Endodermal cell (in vitro differentiated cells): ENCODE results near the gene PREX1. TPM values are rescaled to one million over a fixed set of nuclear protein-coding genes. Genes with fewer than 3 reads are reported as not detected.

ENCODE experiments used
- DNase-seq: peaks from one replicate; pipeline ENCODE4 v3.0.0-alpha.2; 2017
- H3K27ac ChIP-seq: 2 replicates; pipeline ENCODE4 v1.5.1; 2013; ENCODE audit warnings: mild to moderate bottlenecking, low read depth, low read length, moderate library complexity
- H3K27me3 ChIP-seq: 2 replicates; pipeline ENCODE4 v1.6.1; 2013; ENCODE audit warnings: mild to moderate bottlenecking, low read length, moderate library complexity; ENCODE audit not compliant: insufficient read depth, control insufficient read depth, poor library complexity, severe bottlenecking
- H3K36me3 ChIP-seq: 2 replicates; pipeline ENCODE4 v1.7.0; 2013; ENCODE audit warnings: mild to moderate bottlenecking, low read length, moderate library complexity; ENCODE audit not compliant: control insufficient read depth, insufficient read depth
- H3K4me1 ChIP-seq: one replicate; pipeline ENCODE4 v1.7.0; 2013; ENCODE audit warnings: low read length; ENCODE audit not compliant: control insufficient read depth, insufficient read depth
- H3K4me3 ChIP-seq: 2 replicates; pipeline ENCODE4 v1.5.1; 2013; ENCODE audit warnings: mild to moderate bottlenecking, low read length, moderate library complexity
- H3K9ac ChIP-seq: 2 replicates; pipeline ENCODE4 v1.6.1; 2013; ENCODE audit warnings: mild to moderate bottlenecking, low read length, moderate library complexity; ENCODE audit not compliant: poor library complexity, severe bottlenecking; ENCODE audit errors: extremely low read depth
- H3K9me3 ChIP-seq: 2 replicates; pipeline ENCODE4 v1.6.1; 2013; ENCODE audit warnings: mild to moderate bottlenecking, low read length, moderate library complexity; ENCODE audit not compliant: control insufficient read depth
- H3K27ac Mint-ChIP-seq: 2 replicates; pipeline ENCODE4 v1.8.0; 2020; ENCODE audit warnings: mixed read lengths
- H3K27me3 Mint-ChIP-seq: 2 replicates; pipeline ENCODE4 v1.8.0; 2021; ENCODE audit warnings: mild to moderate bottlenecking, mixed read lengths; ENCODE audit not compliant: insufficient read depth
- H3K36me3 Mint-ChIP-seq: 2 replicates; pipeline ENCODE4 v1.8.0; 2020; ENCODE audit warnings: low read depth, mixed read lengths
- H3K4me1 Mint-ChIP-seq: 2 replicates; pipeline ENCODE4 v1.8.0; 2020; ENCODE audit warnings: mixed read lengths
- H3K4me3 Mint-ChIP-seq: 2 replicates; pipeline ENCODE4 v1.8.0; 2020; ENCODE audit warnings: mild to moderate bottlenecking, moderate library complexity, mixed read lengths
- H3K9me3 Mint-ChIP-seq: 2 replicates; pipeline ENCODE4 v1.8.0; 2020; ENCODE audit warnings: mild to moderate bottlenecking, mixed read lengths
- WGBS, 2 experiments: methylation state at CpG; one replicate each; pipeline versions ENCODE4 v1.1.5 to v1.1.7; 2013; ENCODE audit warnings: missing lambda C conversion rate in 2 of 2, mixed read lengths in 1 of 2; ENCODE audit not compliant: insufficient coverage in 1 of 2, insufficient read length in 1 of 2; 5-methylcytosine and 5-hydroxymethylcytosine counted together
- total RNA-seq, 2 donors: library from RNA; stranded (reverse); fragmentation: NEBNext Ultra II Directional in 1 of 2; extraction: Animal tissue kit (Norgen Biotek cat#: 25700) in 1 of 2; gene quantifications; 2 replicates in 1 of 2; 3 replicates in 1 of 2; pipeline ENCODE4 v1.2.1, GENCODE V29; 2021
- TF ChIP-seq, protein P1 (sequence below): fragments of 200-600 bp; sonication (generic); conservative IDR thresholded peaks from 2 replicates; pipeline ENCODE4 v1.5.0; 2021; ENCODE audit warnings: antibody characterized with exemption, mild to moderate bottlenecking

PREX1 gene
- total RNA-seq, 2 donors from 2014 or later: 65.3 to 70.5 TPM

DNA sequence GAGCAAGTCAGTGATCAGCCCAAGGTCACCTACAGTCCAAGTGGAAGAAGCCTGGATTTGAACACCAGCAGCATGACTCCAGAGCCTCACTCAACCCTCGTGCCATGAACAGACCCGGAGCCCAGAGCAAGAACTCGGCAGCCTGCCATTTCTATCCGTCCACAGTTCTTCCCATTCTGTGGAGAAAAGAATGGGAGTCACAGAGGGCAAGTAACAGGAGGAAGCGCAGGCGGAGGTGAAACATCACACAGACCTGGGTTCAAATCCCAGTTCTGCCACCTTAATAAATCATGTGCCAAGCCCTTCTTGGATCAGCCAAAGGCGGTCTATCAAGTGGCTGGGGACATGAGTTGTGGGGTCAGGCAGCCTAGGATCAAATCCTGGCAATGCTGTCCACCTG is 4.3 kb downstream of the PREX1 start:
- WGBS, 2 experiments: 93 to 94% methylated on average over 5 to 7 of the region's 7 CpGs
- no peak overlapping the region for H3K4me3 ChIP-seq
- Mint-ChIP-seq H3K4me1 (peaks cover 31% of the 10 kb centered on the region), H3K27me3 (peaks cover 6% of the 10 kb centered on the region), H3K27ac (no peak overlapping the region), H3K36me3 (peaks cover 31% of the 10 kb centered on the region), H3K4me3 (no peak overlapping the region), H3K9me3 (no peaks in the 10 kb centered on the region)
- TF ChIP-seq, protein P1, sequence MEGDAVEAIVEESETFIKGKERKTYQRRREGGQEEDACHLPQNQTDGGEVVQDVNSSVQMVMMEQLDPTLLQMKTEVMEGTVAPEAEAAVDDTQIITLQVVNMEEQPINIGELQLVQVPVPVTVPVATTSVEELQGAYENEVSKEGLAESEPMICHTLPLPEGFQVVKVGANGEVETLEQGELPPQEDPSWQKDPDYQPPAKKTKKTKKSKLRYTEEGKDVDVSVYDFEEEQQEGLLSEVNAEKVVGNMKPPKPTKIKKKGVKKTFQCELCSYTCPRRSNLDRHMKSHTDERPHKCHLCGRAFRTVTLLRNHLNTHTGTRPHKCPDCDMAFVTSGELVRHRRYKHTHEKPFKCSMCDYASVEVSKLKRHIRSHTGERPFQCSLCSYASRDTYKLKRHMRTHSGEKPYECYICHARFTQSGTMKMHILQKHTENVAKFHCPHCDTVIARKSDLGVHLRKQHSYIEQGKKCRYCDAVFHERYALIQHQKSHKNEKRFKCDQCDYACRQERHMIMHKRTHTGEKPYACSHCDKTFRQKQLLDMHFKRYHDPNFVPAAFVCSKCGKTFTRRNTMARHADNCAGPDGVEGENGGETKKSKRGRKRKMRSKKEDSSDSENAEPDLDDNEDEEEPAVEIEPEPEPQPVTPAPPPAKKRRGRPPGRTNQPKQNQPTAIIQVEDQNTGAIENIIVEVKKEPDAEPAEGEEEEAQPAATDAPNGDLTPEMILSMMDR: no peak
- no peak for DNase-seq
- H3K27ac ChIP-seq: no peak overlapping the region
- peaks cover 23% of the 10 kb centered on the region for H3K4me1 ChIP-seq
- H3K27me3 ChIP-seq: no peaks in the 10 kb centered on the region
- H3K9me3 ChIP-seq: no peaks in the 10 kb centered on the region
- H3K9ac ChIP-seq: no peak overlapping the region
- peaks cover 14% of the 10 kb centered on the region for H3K36me3 ChIP-seq

DNA sequence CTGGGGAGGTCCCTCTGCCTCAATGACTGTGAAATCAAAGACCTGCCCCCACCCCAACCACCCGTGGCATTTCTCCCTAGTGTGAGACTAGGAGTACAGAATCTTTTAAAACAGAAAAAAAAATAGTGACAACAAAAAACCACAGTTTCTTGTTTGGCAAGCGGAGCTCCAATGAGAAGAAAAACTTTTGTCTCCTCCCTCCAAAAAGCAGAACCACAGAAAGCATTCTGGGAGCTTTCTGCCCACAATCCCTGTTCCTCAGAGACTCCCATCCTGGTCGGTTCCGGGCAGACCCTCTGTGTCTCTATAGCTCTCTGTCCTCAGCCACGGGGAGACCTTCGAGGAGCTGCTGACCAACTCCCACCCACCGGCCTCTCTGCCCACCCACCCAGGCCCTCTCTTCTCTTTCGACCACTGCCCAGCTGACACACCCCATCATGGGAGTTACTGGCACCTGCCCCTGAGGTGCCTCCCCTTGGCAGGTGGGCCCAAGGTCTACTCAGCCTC is 4.9 kb downstream of the PREX1 start:
- Mint-ChIP-seq H3K36me3 (peaks cover 36% of the 10 kb centered on the region), H3K9me3 (no peaks in the 10 kb centered on the region), H3K27me3 (peaks cover 5% of the 10 kb centered on the region), H3K27ac (no peak overlapping the region), H3K4me1 (peaks cover 37% of the 10 kb centered on the region), H3K4me3 (no peak overlapping the region)
- no peak for DNase-seq
- Histone ChIP-seq H3K9ac (no peak overlapping the region), H3K4me1 (peaks cover 25% of the 10 kb centered on the region), H3K36me3 (peaks cover 14% of the 10 kb centered on the region), H3K27ac (no peak overlapping the region), H3K4me3 (no peak overlapping the region), H3K9me3 (no peaks in the 10 kb centered on the region), H3K27me3 (no peaks in the 10 kb centered on the region)
- TF ChIP-seq, protein P1: no peak
- WGBS, 2 experiments: 93 to 100% methylated on average over 4 to 8 of the region's 8 CpGs

DNA sequence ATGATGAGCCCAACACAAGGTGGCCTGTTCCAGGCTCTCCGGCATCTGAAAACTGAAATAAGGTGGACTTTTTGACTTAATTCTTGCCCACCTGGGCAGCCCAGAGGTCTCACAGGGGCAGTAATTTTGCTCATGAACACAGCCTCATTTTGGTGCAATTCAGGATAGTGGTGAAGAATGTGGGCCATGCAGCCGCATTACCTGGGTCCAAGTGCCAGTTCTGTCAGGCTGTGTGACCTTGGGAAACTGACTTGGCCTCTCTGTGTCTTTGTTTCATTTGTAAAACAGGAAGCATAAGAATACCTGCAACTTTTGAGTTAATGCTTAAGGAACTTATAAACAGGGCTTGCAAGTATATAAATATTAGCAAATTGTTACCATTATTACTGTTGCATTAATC is 5.6 kb downstream of the PREX1 start:
- no peak overlapping the region for H3K27ac ChIP-seq
- Mint-ChIP-seq H3K36me3 (peaks cover 44% of the 10 kb centered on the region), H3K27me3 (peaks cover 5% of the 10 kb centered on the region), H3K9me3 (no peaks in the 10 kb centered on the region), H3K4me1 (peaks cover 37% of the 10 kb centered on the region), H3K27ac (no peak overlapping the region), H3K4me3 (no peak overlapping the region)
- H3K9me3 ChIP-seq: no peaks in the 10 kb centered on the region
- 89 to 93% methylated on average over 2 of the region's 2 CpGs for WGBS, 2 experiments
- TF ChIP-seq, protein P1: no peak
- no peak for DNase-seq
- H3K9ac ChIP-seq: no peak overlapping the region
- peaks cover 25% of the 10 kb centered on the region for H3K4me1 ChIP-seq
- H3K4me3 ChIP-seq: no peak overlapping the region
- peaks cover 21% of the 10 kb centered on the region for H3K36me3 ChIP-seq
- H3K27me3 ChIP-seq: no peaks in the 10 kb centered on the region
